Stimulated activated CD4-positive, alpha-beta T cell treated with anti-CD3 and anti-CD28 coated beads, Interleukin-4, amount 100 ng/mL, for 48 hours (primary cell): ENCODE results near the gene TEKTIP1.
"Not testable (repeated sequence)": the region's sequence is repeated elsewhere in the genome, so short reads cannot be mapped to it uniquely, and the experiment has no call there.

Source experiments
- DNase-seq, 2 donors: peaks; one replicate each; pipeline ENCODE4 v3.0.0-alpha.2; 2020; ENCODE audit warnings: low read depth in 2 of 2

TEKTIP1 gene

GRCh38 chr19:3557461-3558248 lies 18.7 kb downstream of the TEKTIP1 start, which contains the start of gene MFSD12:
MFSD12 (minus strand) TSS chr19:3557586; CDS start chr19:3557403, 183 bp downstream.
- peak; percentile 94 to 95 for DNase-seq

DNA sequence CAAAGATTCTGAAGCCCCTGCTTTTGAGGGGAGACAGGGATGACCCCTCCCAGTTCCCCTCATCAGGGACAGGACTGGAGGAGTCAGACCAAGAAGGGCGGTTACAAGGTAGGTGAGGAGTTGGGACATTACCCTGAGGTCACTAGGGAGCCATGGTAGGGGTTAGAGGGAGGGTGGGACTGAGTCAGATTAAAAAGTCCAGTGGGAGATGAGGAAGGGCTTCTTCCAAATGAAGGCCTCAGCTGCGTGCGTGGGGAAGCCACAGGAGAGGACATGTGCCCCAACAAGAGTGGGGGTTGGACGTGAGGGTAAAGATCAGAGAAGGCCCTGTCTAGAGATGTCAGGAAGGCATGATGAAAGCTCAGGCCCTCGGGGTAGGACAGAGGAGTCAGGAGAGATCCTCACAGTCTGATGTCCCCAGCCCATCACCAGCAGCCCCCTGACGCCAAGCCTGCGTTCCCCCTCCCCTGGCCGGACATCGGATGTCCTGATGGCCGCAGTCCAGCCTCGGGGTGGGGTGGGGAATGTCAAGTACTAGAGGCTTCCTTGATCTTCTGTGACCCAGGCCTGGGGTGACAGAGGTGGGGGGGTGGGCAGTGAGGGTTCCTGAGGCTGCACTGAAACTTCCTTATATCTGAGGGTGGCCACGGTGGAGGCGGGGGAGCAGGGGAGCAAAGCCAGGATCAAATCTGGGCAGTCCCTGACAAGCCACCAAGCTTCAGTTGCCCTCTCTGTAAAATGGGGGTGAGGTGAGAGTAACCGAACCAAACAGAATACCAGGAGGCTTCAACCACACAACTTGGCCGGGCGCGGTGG lies 24.9 kb downstream of the TEKTIP1 start:
- DNase-seq, result no peak

DNA sequence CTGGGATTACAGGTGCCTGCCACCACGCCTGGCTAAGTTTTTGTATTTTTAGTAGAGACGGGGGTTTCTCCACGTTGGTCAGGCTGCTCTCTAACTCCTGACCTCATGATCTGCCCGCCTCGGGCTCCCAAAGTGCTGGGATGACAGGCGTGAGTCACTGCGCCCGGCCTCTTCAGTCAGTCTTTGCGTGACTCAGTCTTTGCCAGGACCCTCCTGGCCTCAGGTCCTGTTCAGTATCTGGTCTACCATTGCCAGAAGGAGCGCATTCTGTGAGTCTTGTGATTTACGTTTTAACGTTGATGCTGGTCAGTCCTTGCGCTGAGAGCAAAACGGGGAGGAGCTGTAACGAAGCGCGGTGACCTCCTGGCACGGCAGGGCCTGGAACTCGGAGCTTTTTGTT lies 26.2 kb downstream of the TEKTIP1 start:
- DNase-seq, result no peak

GRCh38 chr19:3570042-3570441 lies 31.1 kb downstream of the TEKTIP1 start:
- not testable (repeated sequence) for DNase-seq

DNA sequence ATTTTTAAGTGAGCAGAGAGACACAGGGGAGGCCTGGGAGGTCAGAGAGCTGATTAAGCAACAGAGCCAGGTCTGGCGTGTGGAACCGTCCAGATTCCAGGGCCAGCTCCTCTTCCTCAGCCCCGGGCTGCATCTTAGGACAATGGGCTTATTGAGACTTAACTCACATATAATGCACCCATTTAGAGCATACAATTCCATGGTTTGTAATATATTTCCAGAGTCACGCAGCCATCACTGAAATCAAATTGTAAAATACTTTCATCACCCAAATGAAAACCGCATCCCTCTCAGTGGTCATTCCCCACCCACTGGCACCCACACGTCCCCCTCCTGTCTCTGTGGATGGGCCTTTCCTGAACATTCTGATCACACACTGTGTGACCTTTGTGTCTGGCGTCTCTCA lies 31.6 kb downstream of the TEKTIP1 start:
- DNase-seq, result no peak

- peak; percentile 99 for DNase-seq
Observed at GRCh38 chr19:3572132-3572854, 33.3 kb downstream of the TEKTIP1 start.

- DNase-seq, result no peak
Observed at GRCh38 chr19:3572855-3573161, 33.8 kb downstream of the TEKTIP1 start, which contains the start of gene HMG20B. HMG20B (plus strand) TSS chr19:3572944; CDS start chr19:3573310, 366 bp downstream.

DNA sequence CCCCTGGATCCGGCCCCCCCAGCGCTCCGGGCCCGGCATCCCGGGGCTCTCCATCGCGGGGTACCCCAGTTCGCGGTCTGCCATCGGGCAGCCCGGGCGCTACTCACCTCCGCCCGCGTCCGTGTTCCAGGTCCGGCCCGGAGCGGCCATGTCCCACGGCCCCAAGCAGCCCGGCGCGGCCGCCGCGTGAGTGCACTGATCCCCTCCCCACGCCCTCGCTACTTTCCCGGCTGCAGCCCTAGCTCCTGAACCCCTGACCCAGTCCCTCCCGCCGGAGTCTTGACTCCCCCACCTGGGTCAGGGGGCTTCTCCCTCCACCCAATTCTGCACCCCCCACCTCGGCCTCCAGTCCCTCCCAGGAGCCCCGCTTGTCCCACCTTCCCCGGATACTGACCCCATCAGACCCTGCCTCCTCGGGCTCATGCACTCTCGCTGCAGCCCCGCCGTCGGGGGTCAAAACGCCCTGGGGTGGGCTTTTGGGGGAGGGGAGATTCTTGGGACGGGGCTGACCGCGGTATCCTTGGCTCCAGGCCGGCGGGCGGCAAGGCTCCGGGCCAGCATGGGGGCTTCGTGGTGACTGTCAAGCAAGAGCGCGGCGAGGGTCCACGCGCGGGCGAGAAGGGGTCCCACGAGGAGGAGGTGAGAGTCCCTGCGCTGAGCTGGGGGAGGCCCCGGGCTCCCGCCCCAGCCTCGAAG lies 34.3 kb downstream of the TEKTIP1 start:
- DNase-seq, result no peak

GRCh38 chr19:3573858-3574637 lies 35.1 kb downstream of the TEKTIP1 start:
- peak; percentile 88 to 99 for DNase-seq

- DNase-seq, result no peak
Observed at GRCh38 chr19:3575260-3575741, 36.3 kb downstream of the TEKTIP1 start.

GRCh38 chr19:3575949-3576673 lies 37.1 kb downstream of the TEKTIP1 start:
- DNase-seq, result no peak

DNA sequence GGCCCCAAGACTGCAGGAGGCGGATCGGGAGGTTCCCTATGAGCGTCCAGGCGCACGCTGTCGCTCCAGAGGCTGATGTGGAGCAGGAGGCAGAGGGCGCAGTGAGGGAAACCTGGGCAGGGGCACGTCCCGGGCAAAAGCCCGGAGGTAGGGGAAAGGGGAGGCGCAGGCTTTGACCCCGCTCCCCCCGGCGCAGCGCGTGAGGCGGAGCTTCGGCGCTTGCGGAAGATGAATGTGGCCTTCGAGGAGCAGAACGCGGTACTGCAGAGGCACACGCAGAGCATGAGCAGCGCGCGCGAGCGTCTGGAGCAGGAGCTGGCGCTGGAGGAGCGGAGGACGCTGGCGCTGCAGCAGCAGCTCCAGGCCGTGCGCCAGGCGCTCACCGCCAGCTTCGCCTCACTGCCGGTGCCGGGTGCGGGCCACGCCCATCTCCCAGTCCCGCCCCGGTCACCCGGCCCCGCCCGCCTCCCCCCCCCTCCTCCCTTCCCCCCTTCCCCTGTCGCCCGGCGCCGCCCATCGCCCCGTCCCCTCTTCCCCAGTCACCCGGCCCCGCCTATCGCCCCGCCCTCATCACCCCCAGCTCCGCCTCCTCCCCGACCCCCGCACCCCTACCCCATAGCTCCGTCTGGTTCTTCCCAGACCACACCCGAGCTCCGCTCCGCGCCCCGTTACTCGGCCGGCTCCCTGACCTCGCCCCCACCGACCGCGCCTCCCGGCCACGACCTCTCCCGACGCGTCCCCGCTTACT lies 37.9 kb downstream of the TEKTIP1 start:
- DNase-seq, result no peak

GRCh38 chr19:3577723-3578344 lies 38.9 kb downstream of the TEKTIP1 start:
- no peak for DNase-seq

GRCh38 chr19:3578390-3578789 lies 39.4 kb downstream of the TEKTIP1 start:
- DNase-seq, result no peak

DNA sequence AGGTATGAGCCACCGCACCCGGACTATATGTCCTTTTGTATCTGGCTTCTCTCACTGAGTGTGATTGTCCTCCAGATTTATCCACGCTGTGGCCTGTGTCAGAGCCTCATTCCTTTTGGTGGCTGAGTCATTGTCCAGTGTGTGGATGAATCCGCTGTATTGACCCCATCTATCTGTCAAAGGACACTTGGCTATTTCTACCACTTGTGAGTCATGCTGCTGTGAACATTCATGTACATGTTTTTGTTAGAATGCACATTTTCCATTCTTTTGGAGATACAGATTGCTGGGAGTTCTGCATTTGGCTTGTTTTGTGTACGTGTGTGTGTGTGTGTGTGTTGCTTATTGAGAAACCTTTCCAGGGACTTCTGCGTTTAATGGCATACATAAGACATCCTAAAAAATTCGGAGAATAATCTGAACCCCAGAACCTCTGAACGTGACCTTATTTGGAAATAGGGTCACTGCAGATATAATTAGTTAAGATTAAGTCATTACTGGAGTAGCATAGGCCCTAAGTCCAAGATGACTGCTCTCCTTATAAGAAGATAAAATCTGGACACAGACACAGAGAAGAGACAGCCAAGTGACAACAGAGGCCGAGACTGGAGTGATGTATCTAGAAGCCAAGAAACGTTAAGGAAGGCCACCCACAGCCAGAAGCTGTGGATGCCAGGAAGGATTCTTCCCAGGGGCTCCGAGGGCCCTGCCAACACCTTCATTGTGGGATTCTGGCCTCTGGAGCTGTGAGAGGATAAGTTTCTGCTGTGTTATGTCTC lies 41.4 kb downstream of the TEKTIP1 start:
- DNase-seq, result no peak

GRCh38 chr19:3581792-3582191 lies 42.8 kb downstream of the TEKTIP1 start:
- not testable (repeated sequence) for DNase-seq

DNA sequence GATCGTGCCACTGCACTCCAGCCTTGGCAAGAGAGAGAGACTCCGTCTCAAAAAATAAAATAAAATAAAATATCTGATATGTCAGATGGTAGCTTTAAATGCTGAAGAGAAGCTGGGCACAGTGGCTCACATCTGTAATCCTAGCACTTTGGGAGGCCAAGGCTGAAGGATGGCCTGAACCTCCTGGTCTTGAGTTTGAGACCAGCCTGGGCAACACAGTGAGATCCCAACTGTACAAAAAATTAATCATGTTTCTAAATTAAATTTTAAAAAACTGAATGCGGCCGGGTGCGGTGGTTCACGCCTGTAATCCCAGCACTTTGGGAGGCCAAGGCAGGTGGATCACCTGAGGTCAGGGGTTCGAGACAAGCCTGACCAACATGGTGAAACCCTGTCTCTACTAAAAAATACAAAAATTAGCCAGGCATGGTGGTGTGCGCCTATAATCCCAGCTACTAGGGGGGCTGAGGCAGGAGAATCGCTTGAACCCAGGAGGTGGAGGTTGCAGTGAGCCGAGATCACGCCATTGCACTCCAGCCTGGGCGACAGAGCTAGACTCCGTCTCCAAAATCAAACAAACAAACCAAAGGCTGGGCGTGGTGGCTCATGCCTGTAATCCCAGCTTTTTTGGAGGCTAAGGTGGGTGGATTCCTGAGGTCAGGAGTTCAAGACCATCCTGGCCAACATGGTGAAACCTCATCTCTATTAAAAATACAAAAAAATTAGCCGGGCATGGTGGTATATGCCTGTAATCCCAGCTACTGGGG lies 45.2 kb downstream of the TEKTIP1 start:
- not testable (repeated sequence) for DNase-seq
